ENCODE data around the gene HAGH. TPM values are rescaled to one million over a fixed set of nuclear protein-coding genes. Genes with fewer than 3 reads are reported as not detected.

HAGH gene
- total and polyA plus RNA-seq, 9 of the 15 experiments (the other 6 are each of a cell fraction or from before 2014, with no cell fraction given): 0.46 to 35.1 (median 16.8) TPM

GRCh38 chr16:1781254-1781653 is 45.4 kb downstream of the HAGH start:
- no peak for ATAC-seq
- Histone ChIP-seq H3K9me1 (ENCODE audit: control insufficient read depth, insufficient read depth, low read length) (no peaks in the 10 kb centered on the region), H3K4me3 (peak overlapping the region; percentile 99), H3K9me3 (replicated peaks; ENCODE audit: control insufficient read depth, insufficient read depth, low read depth, low read length) (no peaks in the 10 kb centered on the region), H3K36me3 (ENCODE audit: control insufficient read depth, insufficient read depth, low read length) (peaks cover 52% of the 10 kb centered on the region; the same call in 1 of the 3 replicates), H3K27ac (ENCODE audit: extremely low read depth, low read depth, low read length) (no peak overlapping the region), H4K20me1 (replicated peaks; ENCODE audit: control insufficient read depth, insufficient read depth, low read length) (peaks cover 3% of the 10 kb centered on the region; the same call in 1 of the 2 replicates), H3K4me1 (replicated peaks in 1 of 2; ENCODE audit: control insufficient read depth in 2 of 2, insufficient read depth in 2 of 2, low read length in 2 of 2) (peaks cover 4 to 85% of the 10 kb centered on the region in 2 experiments; a peak in 3 of 5 replicates), H3K27me3 (ENCODE audit: control insufficient read depth in 2 of 2, insufficient read depth in 2 of 2, low read length in 2 of 2) (no peaks in the 10 kb centered on the region), H3K4me2 (ENCODE audit: insufficient read depth, low read length) (peak overlapping the region; percentile 98), H2AFZ (ENCODE audit: low read depth, low read length) (no peak overlapping the region), H3K79me2 (ENCODE audit: control insufficient read depth, insufficient read depth, low read length) (peaks cover 43% of the 10 kb centered on the region), H3K9ac (ENCODE audit: insufficient read depth in 1 of 2, low read depth in 2 of 2, low read length in 2 of 2) (peak overlapping the region; percentile 77 to 96; a peak in 3 of 4 replicates)
- intact Hi-C loops (cut with micrococcal nuclease) (loop anchor here (5.0 kb wide), 1 partner anchor 169 kb away; the partner anchor contains the start of genes CRAMP1 and IFT140), in situ Hi-C loops (cut with MboI) (loop anchor here (5.0 kb wide), 1 partner anchor 151 kb away; no protein-coding TSS in a partner anchor)
- no peak for DNase-seq (ENCODE audit: extremely low read depth in 1 of 4, low spot score in 3 of 4)
- no peak for FAIRE-seq
- peak; percentile 0 for TF ChIP-seq RBM22 (IDR thresholded peaks at IDR 0.05; ENCODE audit: low read depth, low read length, poor library complexity, severe bottlenecking)
- TF ChIP-seq CHD1 (IDR thresholded peaks at IDR 0.05; ENCODE audit: low read length): peak; percentile 26
- TF ChIP-seq CTBP1 (IDR thresholded peaks at IDR 0.05; ENCODE audit: borderline replicate concordance): no peak
- TF ChIP-seq POLR2G (IDR thresholded peaks at IDR 0.05; ENCODE audit: low read depth, low read length): peak; percentile 20; the same call in 1 of the 2 replicates
- no peak for TF ChIP-seq SAFB (IDR thresholded peaks at IDR 0.05; ENCODE audit: borderline replicate concordance, low read depth, low read length)
- 84% methylated on average over 18 of the region's 20 CpGs for WGBS (ENCODE audit: insufficient coverage, low coverage, missing lambda C conversion rate)
- ChIA-PET CTCF (ENCODE audit: low intra/inter-chr PET ratio) (no interaction called here), POLR2A (interaction anchor here (1.4 to 2.3 kb wide), 3 partner anchors 9 to 184 kb away, joined by 3 to 35 read pairs (median 14); partner anchors contain the start of genes EME2, IGFALS, MRPS34 and NME3)
- BruUV-seq (replicated peaks): no TSS peak

All from K562 (cell line).